Measurements from ENCODE around the gene SOX10. TPM values are rescaled to one million over a fixed set of nuclear protein-coding genes. Genes with fewer than 3 reads are reported as not detected.

SOX10 gene
- total and polyA plus RNA-seq, 2 of the 4 experiments (the other 2 are of a cell fraction): not detected

DNA sequence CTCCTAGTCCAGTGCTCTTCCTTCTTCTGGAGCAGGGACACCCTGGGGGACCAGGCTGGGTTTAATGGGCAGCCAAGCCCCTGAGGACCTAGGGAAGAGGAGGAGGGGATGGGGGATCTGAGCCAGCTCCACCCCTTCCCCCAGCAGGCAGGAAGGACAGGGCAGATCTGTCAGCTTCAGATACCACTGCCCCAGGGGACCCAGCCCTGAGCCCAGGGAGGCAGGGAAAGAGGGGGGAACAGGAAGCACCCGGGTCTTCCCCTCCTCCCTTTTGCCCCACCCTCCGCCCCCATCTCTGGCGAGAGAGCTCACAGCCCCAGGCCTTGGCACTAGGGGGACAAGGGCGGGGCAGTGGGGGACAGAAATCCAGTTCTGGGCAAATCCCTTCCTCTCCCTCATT lies 11.7 kb upstream of the SOX10 start:
- in situ Hi-C loops (cut with MboI; ENCODE audit: low sequenced_read_pairs) (no loop called here), intact Hi-C loops (cut with micrococcal nuclease) (no loop called here), dilution Hi-C loops (cut with HindIII; ENCODE audit: low sequenced_read_pairs, unreplicated experiment) (no loop called here)
- H3K27me3 ChIP-seq (ENCODE audit: control insufficient read depth, insufficient read depth, low read length): peaks cover 11% of the 10 kb centered on the region; the same call in 1 of the 2 replicates
- H2AK9ac ChIP-seq (replicated peaks; ENCODE audit: low read depth, low read length, poor library complexity): no peak overlapping the region
- H4K20me1 ChIP-seq (ENCODE audit: insufficient read depth, low read length): no peaks in the 10 kb centered on the region
- no peak overlapping the region for H3K56ac ChIP-seq (ENCODE audit: extremely low read depth, insufficient read depth, low read length)
- ChIA-PET POLR2A (ENCODE audit: unreplicated experiment) (no interaction called here), CTCF (no interaction called here)
- BruUV-seq (replicated peaks): no TSS peak
- no peak overlapping the region for H4K91ac ChIP-seq (ENCODE audit: insufficient read depth, low read depth, low read length)
- H4K8ac ChIP-seq (ENCODE audit: low read depth in 2 of 2, low read length in 2 of 2): no peak overlapping the region
- H3K4me2 ChIP-seq (ENCODE audit: low read depth, low read length): no peak overlapping the region
- H4K5ac ChIP-seq (ENCODE audit: low read depth, low read length): no peak overlapping the region
- H3K9me3 ChIP-seq (ENCODE audit: control insufficient read depth, insufficient read depth, low read length): no peaks in the 10 kb centered on the region
- no peak overlapping the region for H2BK5ac ChIP-seq (ENCODE audit: low read depth, low read length, poor library complexity, severe bottlenecking)
- no peak overlapping the region for H3K9ac ChIP-seq (ENCODE audit: low read depth, low read length)
- H3K14ac ChIP-seq (replicated peaks; ENCODE audit: low read depth, low read length): no peak overlapping the region
- DNase-seq (no peak), ATAC-seq (ENCODE audit: low read depth) (no peak)
- TF ChIP-seq CEBPB (IDR thresholded peaks at IDR 0.05; ENCODE audit: low read depth, low read length): no peak
- no peak for TF ChIP-seq MAZ (IDR thresholded peaks at IDR 0.05; ENCODE audit: borderline replicate concordance, low read depth, low read length)
- TF ChIP-seq NFE2L2 (IDR thresholded peaks at IDR 0.05; ENCODE audit: low read depth, low read length): no peak
- TF ChIP-seq RAD21 (IDR thresholded peaks at IDR 0.05; ENCODE audit: low read length): no peak
- no peak for TF ChIP-seq BHLHE40 (IDR thresholded peaks at IDR 0.05; ENCODE audit: low read depth, low read length)
- no peak for TF ChIP-seq CHD1 (IDR thresholded peaks at IDR 0.05; ENCODE audit: low read depth, low read length)
- TF ChIP-seq RCOR1 (IDR thresholded peaks at IDR 0.05; ENCODE audit: insufficient replicate concordance, low read length): no peak
- TF ChIP-seq, protein P1, sequence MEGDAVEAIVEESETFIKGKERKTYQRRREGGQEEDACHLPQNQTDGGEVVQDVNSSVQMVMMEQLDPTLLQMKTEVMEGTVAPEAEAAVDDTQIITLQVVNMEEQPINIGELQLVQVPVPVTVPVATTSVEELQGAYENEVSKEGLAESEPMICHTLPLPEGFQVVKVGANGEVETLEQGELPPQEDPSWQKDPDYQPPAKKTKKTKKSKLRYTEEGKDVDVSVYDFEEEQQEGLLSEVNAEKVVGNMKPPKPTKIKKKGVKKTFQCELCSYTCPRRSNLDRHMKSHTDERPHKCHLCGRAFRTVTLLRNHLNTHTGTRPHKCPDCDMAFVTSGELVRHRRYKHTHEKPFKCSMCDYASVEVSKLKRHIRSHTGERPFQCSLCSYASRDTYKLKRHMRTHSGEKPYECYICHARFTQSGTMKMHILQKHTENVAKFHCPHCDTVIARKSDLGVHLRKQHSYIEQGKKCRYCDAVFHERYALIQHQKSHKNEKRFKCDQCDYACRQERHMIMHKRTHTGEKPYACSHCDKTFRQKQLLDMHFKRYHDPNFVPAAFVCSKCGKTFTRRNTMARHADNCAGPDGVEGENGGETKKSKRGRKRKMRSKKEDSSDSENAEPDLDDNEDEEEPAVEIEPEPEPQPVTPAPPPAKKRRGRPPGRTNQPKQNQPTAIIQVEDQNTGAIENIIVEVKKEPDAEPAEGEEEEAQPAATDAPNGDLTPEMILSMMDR (conservative IDR thresholded peaks at IDR 0.05; ENCODE audit: low read depth, low read length): no peak
- no peak for TF ChIP-seq SMC3 (IDR thresholded peaks at IDR 0.05; ENCODE audit: low read depth, low read length)
- no peak for TF ChIP-seq POLR2A (IDR thresholded peaks at IDR 0.05; ENCODE audit: low read depth, low read length)
- TF ChIP-seq MAFK (IDR thresholded peaks at IDR 0.05; ENCODE audit: low read depth, low read length): no peak
- no peak for TF ChIP-seq RFX5 (IDR thresholded peaks at IDR 0.05; ENCODE audit: low read depth, low read length)
- TF ChIP-seq, protein P2, sequence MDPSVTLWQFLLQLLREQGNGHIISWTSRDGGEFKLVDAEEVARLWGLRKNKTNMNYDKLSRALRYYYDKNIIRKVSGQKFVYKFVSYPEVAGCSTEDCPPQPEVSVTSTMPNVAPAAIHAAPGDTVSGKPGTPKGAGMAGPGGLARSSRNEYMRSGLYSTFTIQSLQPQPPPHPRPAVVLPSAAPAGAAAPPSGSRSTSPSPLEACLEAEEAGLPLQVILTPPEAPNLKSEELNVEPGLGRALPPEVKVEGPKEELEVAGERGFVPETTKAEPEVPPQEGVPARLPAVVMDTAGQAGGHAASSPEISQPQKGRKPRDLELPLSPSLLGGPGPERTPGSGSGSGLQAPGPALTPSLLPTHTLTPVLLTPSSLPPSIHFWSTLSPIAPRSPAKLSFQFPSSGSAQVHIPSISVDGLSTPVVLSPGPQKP (IDR thresholded peaks at IDR 0.05; ENCODE audit: borderline replicate concordance, low read depth, low read length): no peak
- no peak for TF ChIP-seq MXI1 (IDR thresholded peaks at IDR 0.05; ENCODE audit: borderline replicate concordance, low read depth, low read length)
- no peaks in the 10 kb centered on the region for H3K79me1 ChIP-seq (ENCODE audit: low read depth in 1 of 2, low read length in 2 of 2)
- H3K4me1 ChIP-seq (ENCODE audit: control insufficient read depth, insufficient read depth, low read length): peaks cover 3% of the 10 kb centered on the region; the same call in 1 of the 2 replicates
- H2BK15ac ChIP-seq (ENCODE audit: low read depth, low read length): no peak overlapping the region
- no peak overlapping the region for H3K23ac ChIP-seq (ENCODE audit: low read depth, low read length)
- H2BK120ac ChIP-seq (ENCODE audit: low read depth, low read length): no peak overlapping the region
- H2AFZ ChIP-seq (replicated peaks; ENCODE audit: low read length, poor library complexity): no peak overlapping the region
- no peak overlapping the region for H3K27ac ChIP-seq (ENCODE audit: insufficient read depth, low read length)
- peaks cover 11% of the 10 kb centered on the region; the same call in 1 of the 2 replicates for H3K9me1 ChIP-seq (ENCODE audit: insufficient read depth, low read length)
- H3K36me3 ChIP-seq (ENCODE audit: control insufficient read depth, insufficient read depth, low read length): no peaks in the 10 kb centered on the region
- no peak overlapping the region for H2BK20ac ChIP-seq (ENCODE audit: low read depth, low read length)
- no peak overlapping the region for H2AK5ac ChIP-seq (ENCODE audit: low read depth, low read length)
- H3K4ac ChIP-seq (ENCODE audit: low read depth, low read length): no peak overlapping the region
- no peak overlapping the region for H3K18ac ChIP-seq (ENCODE audit: low read depth, low read length)
- H3K4me3 ChIP-seq (ENCODE audit: insufficient read depth, low read depth, low read length): no peak overlapping the region
- WGBS, 2 experiments (ENCODE audit: extremely low coverage in 2 of 2, insufficient read length in 1 of 2): no CpG with 5 or more reads among the region's 4 CpGs
